HG03103 (cell line): ENCODE measurements around the gene MMP21.

Experiments
- ATAC-seq: cut with Tn5 transposase; IDR thresholded peaks from one replicate; pipeline ENCODE4 v1.9.1; 2021; ENCODE audit warnings: low read depth; ENCODE audit not compliant: unreplicated experiment

The MMP21 gene

GRCh38 chr10:125775491-125776106 is at the start of gene MMP21:
MMP21 (minus strand) TSS chr10:125775821; CDS start chr10:125775821, 0 bp downstream.
- no peak for ATAC-seq

- ATAC-seq: no peak
These were observed 49.1 kb upstream of the MMP21 start for GRCh38 chr10:125824736-125825135.

GRCh38 chr10:125823663-125824251 is 48.1 kb upstream of the MMP21 start:
- ATAC-seq: no peak

GRCh38 chr10:125822878-125823662 is 47.4 kb upstream of the MMP21 start, which contains the start of the genes BCCIP and UROS:
BCCIP (plus strand) TSS chr10:125823546; CDS start chr10:125823558, 12 bp downstream.
UROS (minus strand) TSS chr10:125823258; CDS start chr10:125816499, 6,759 bp downstream.
- ATAC-seq: peak; percentile 72

- peak; percentile 40 for ATAC-seq
These were observed 45.1 kb upstream of the MMP21 start for GRCh38 chr10:125820701-125821100.

- ATAC-seq: no peak
These were observed 41.8 kb upstream of the MMP21 start for GRCh38 chr10:125817337-125817946.

GRCh38 chr10:125816548-125816947 is 40.9 kb upstream of the MMP21 start:
- no peak for ATAC-seq

GRCh38 chr10:125815764-125816163 is 40.1 kb upstream of the MMP21 start:
- ATAC-seq: no peak

GRCh38 chr10:125812128-125812750 is 36.6 kb upstream of the MMP21 start:
- ATAC-seq: no peak

- ATAC-seq: no peak
These were observed 35.6 kb upstream of the MMP21 start for GRCh38 chr10:125811251-125811650.

GRCh38 chr10:125808047-125808446 is 32.4 kb upstream of the MMP21 start:
- ATAC-seq: no peak

- ATAC-seq: no peak
These were observed 27.1 kb upstream of the MMP21 start for GRCh38 chr10:125802739-125803138.

- ATAC-seq: no peak
These were observed 26.5 kb upstream of the MMP21 start for GRCh38 chr10:125802131-125802530.

- ATAC-seq: no peak
These were observed 26.0 kb upstream of the MMP21 start for GRCh38 chr10:125801574-125801973.

- no peak for ATAC-seq
These were observed 24.0 kb upstream of the MMP21 start for GRCh38 chr10:125799451-125800182.

- ATAC-seq: no peak
These were observed 22.5 kb upstream of the MMP21 start for GRCh38 chr10:125797994-125798662.

- no peak for ATAC-seq
These were observed 21.8 kb upstream of the MMP21 start for GRCh38 chr10:125797424-125797823.

GRCh38 chr10:125795637-125796190 is 20.1 kb upstream of the MMP21 start:
- ATAC-seq: no peak

GRCh38 chr10:125795128-125795527 is 19.5 kb upstream of the MMP21 start:
- ATAC-seq: no peak
